ENCODE results near the gene TTYH1. TPM values are rescaled to one million over a fixed set of nuclear protein-coding genes. Genes with fewer than 3 reads are reported as not detected.

TTYH1 gene
- polyA plus RNA-seq, 2 of the 4 experiments (the other 2 are of a cell fraction) = 0.15 to 0.31 TPM

DNA sequence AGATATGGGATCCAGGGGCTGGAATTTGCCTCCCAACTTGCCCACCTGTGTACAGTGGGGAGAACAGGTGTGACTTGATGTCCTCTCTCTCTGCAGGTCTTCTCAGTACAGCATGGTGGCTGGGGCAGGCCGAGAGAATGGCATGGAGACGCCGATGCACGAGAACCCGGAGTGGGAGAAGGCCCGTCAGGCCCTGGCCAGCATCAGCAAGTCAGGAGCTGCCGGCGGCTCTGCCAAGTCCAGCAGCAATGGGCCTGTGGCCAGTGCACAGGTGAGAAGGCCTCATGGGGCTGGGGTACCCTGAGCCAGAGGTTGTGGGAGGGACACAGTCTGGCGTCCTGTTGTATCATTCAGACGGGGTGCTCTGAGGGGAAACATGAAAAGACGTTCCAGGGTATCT lies 36.7 kb downstream of the TTYH1 start:
- no peak for ATAC-seq
- ChIA-PET POLR2A (no interaction called here), CTCF (interaction anchor here (1.4 to 3.3 kb wide), 3 partner anchors 10 to 12 kb away, joined by 6 to 19 read pairs (median 13); partner anchors contain the start of gene LENG9)
- Histone ChIP-seq H3K9me3 (no peaks in the 10 kb centered on the region), H3K27ac (no peak overlapping the region), H3K4me1 (peaks cover 20% of the 10 kb centered on the region), H3K4me2 (peak overlapping the region; percentile 99; the same call in 1 of the 3 replicates), H3K4me3 (no peak overlapping the region)
- no peak for DNase-seq (ENCODE audit: low read depth in 1 of 2, low spot score in 1 of 2)
- TF ChIP-seq, protein P1, sequence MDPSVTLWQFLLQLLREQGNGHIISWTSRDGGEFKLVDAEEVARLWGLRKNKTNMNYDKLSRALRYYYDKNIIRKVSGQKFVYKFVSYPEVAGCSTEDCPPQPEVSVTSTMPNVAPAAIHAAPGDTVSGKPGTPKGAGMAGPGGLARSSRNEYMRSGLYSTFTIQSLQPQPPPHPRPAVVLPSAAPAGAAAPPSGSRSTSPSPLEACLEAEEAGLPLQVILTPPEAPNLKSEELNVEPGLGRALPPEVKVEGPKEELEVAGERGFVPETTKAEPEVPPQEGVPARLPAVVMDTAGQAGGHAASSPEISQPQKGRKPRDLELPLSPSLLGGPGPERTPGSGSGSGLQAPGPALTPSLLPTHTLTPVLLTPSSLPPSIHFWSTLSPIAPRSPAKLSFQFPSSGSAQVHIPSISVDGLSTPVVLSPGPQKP (IDR thresholded peaks at IDR 0.05; ENCODE audit: low read depth, low read length) = no peak
- no peak for TF ChIP-seq BCL3 (IDR thresholded peaks at IDR 0.05)
- no peak for TF ChIP-seq RCOR1 (IDR thresholded peaks at IDR 0.05; ENCODE audit: low read depth, low read length)
- no peak for TF ChIP-seq ZSCAN20 (CRISPR knock-in tag; IDR thresholded peaks at IDR 0.05)
- TF ChIP-seq HEYL (CRISPR knock-in tag; IDR thresholded peaks at IDR 0.05) = no peak
- TF ChIP-seq RARB (CRISPR knock-in tag; IDR thresholded peaks at IDR 0.05) = no peak
- TF ChIP-seq KDM1A (IDR thresholded peaks at IDR 0.05; ENCODE audit: low read depth) = no peak
- TF ChIP-seq TFCP2L1 (CRISPR knock-in tag; IDR thresholded peaks at IDR 0.05) = no peak
- TF ChIP-seq, protein P2, sequence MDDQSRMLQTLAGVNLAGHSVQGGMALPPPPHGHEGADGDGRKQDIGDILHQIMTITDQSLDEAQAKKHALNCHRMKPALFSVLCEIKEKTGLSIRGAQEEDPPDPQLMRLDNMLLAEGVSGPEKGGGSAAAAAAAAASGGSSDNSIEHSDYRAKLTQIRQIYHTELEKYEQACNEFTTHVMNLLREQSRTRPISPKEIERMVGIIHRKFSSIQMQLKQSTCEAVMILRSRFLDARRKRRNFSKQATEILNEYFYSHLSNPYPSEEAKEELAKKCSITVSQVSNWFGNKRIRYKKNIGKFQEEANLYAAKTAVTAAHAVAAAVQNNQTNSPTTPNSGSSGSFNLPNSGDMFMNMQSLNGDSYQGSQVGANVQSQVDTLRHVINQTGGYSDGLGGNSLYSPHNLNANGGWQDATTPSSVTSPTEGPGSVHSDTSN (IDR thresholded peaks at IDR 0.05) = no peak
- TF ChIP-seq RFX5 (IDR thresholded peaks at IDR 0.05) = no peak
- TF ChIP-seq ZNF302 (CRISPR knock-in tag; IDR thresholded peaks at IDR 0.05) = no peak
- TF ChIP-seq JUNB (IDR thresholded peaks at IDR 0.05) = no peak
- TF ChIP-seq CHD2 (IDR thresholded peaks at IDR 0.05; ENCODE audit: low read length, partially characterized antibody) = no peak
- no peak for TF ChIP-seq EHMT2 (IDR thresholded peaks at IDR 0.05; ENCODE audit: low read depth)
- no peak for TF ChIP-seq JUN (IDR thresholded peaks at IDR 0.05)
- TF ChIP-seq EHF (CRISPR knock-in tag; IDR thresholded peaks at IDR 0.05) = no peak
- TF ChIP-seq CHD4 (IDR thresholded peaks at IDR 0.05; ENCODE audit: borderline replicate concordance) = no peak
- no peak for TF ChIP-seq SMC3 (IDR thresholded peaks at IDR 0.05)
- TF ChIP-seq RAD21 (conservative IDR thresholded peaks at IDR 0.05 in 1 of 2, IDR thresholded peaks at IDR 0.05 in 1 of 2) = no peak
- FAIRE-seq = no peak
- 97% methylated on average over 11 of the region's 11 CpGs for whole genome bisulfite sequencing (ENCODE audit: missing lambda C conversion rate)

GRCh38 chr19:54452626-54453025 lies 37.4 kb downstream of the TTYH1 start:
- CTCF ChIA-PET = interaction anchor here (3.3 kb wide), 1 partner anchor 10 kb away, joined by 19 read pairs; the partner anchor contains the start of gene LENG9
- FAIRE-seq (no peak), ATAC-seq (no peak), DNase-seq (ENCODE audit: low read depth in 1 of 2, low spot score in 1 of 2) (no peak)
- peaks cover 14% of the 10 kb centered on the region for H3K4me1 ChIP-seq
- no peak overlapping the region for H3K4me3 ChIP-seq
- WGBS (ENCODE audit: missing lambda C conversion rate) = 93% methylated on average over 11 of the region's 11 CpGs
- H3K4me2 ChIP-seq = no peak overlapping the region
- TF ChIP-seq ZNF302 (CRISPR knock-in tag; IDR thresholded peaks at IDR 0.05) (no peak), RAD21 (conservative IDR thresholded peaks at IDR 0.05 in 1 of 2, IDR thresholded peaks at IDR 0.05 in 1 of 2) (no peak)
- H3K9me3 ChIP-seq = no peaks in the 10 kb centered on the region
- POLR2A ChIA-PET = interaction anchor here (3.4 kb wide), 1 partner anchor 10 kb away, joined by 21 read pairs; the partner anchor contains the start of gene LENG9
- no peak overlapping the region for H3K27ac ChIP-seq
